T-helper 1 cell treated with Interleukin-12 subunit alpha and Interleukin-12 subunit beta and Interleukin-4 antibody, amounts not matched to agents 30 ng/mL and 1 ng/mL, for 36 hours (primary cell): Measurements from ENCODE around the gene DCTN3. TPM values are rescaled to one million over a fixed set of nuclear protein-coding genes. Genes with fewer than 3 reads are reported as not detected.

Experiments used
- total RNA-seq: library from RNA; stranded (reverse); gene quantifications from 2 replicates; pipeline ENCODE4 v1.2.3, GENCODE V29; 2022

Gene DCTN3
- total RNA-seq, 1 donor from 2014 or later: 108 TPM

Other genes with a start within 250 kb of the DCTN3 start
- 1.2 and 1.7 TPM in 2 replicates for gene MYORG, start 243.6 kb downstream of the DCTN3 start, total RNA-seq
- gene FAM219A, start 161.9 kb downstream of the DCTN3 start, total RNA-seq: 16.6 and 19.0 TPM in 2 replicates
- not detected in 2 replicates for gene DNAI1, start 161.7 kb downstream of the DCTN3 start, total RNA-seq
- 0.20 TPM in 1 of 2 replicates, not detected in the other for gene ENHO, start 97.5 kb downstream of the DCTN3 start, total RNA-seq
- gene CNTFR, start 30.8 kb downstream of the DCTN3 start, total RNA-seq: not detected in 2 replicates
- gene RPP25L, start 8.4 kb downstream of the DCTN3 start, total RNA-seq: 21.0 and 22.2 TPM in 2 replicates
- gene ARID3C, start 8.6 kb upstream of the DCTN3 start, total RNA-seq: 0.49 TPM in 1 of 2 replicates, not detected in the other
- gene SIGMAR1, start 17.3 kb upstream of the DCTN3 start, total RNA-seq: 63.0 and 64.1 TPM in 2 replicates
- 108 and 110 TPM in 2 replicates for gene GALT, start 26.2 kb upstream of the DCTN3 start, total RNA-seq
- 64.5 and 64.8 TPM in 2 replicates for gene IL11RA, start 31.7 kb upstream of the DCTN3 start, total RNA-seq
- gene CCL27, start 42.2 kb upstream of the DCTN3 start, total RNA-seq: 0.39 TPM in 1 of 2 replicates, not detected in the other
- not detected in 2 replicates for gene CCL19, start 70.8 kb upstream of the DCTN3 start, total RNA-seq
- not detected in 2 replicates for gene CCL21, start 89.6 kb upstream of the DCTN3 start, total RNA-seq